Esophagus muscularis mucosa (tissue), 4 donors: ENCODE data around the gene ZNF775. TPM values are rescaled to one million over a fixed set of nuclear protein-coding genes. Genes with fewer than 3 reads are reported as not detected.

Source experiments
- DNase-seq: peaks from one replicate; pipeline ENCODE4 v3.0.0-alpha.2; 2017; ENCODE audit errors: extremely low spot score
- H3K27ac ChIP-seq, 4 donors: fragments of 200-600 bp; sonication (generic); replicated peaks in 1 of 4; 1 replicate in 3 of 4; 2 replicates in 1 of 4; pipeline ENCODE4 v1.5.1; 2016 to 2019; ENCODE audit warnings: mild to moderate bottlenecking in 1 of 4
- H3K27me3 ChIP-seq, 4 donors: fragments of 200-600 bp; sonication (generic); one replicate each; pipeline versions ENCODE4 v1.5.1 to v1.6.0; 2016 to 2019
- H3K36me3 ChIP-seq, 4 donors: fragments of 200-600 bp; sonication (generic); one replicate each; pipeline ENCODE4 v1.5.1; 2016 to 2019
- H3K4me1 ChIP-seq, 4 donors: fragments of 200-600 bp; sonication (generic); one replicate each; pipeline ENCODE4 v1.5.1; 2016 to 2019
- H3K4me3 ChIP-seq, 4 donors: fragments of 200-600 bp; sonication (generic); 1 replicate in 2 of 4; 2 replicates in 2 of 4; pipeline ENCODE4 v1.5.1; 2016 to 2019; ENCODE audit warnings: mild to moderate bottlenecking in 4 of 4, moderate library complexity in 1 of 4
- H3K9me3 ChIP-seq, 4 donors: fragments of 200-600 bp; sonication (generic); 1 replicate in 3 of 4; 2 replicates in 1 of 4; pipeline ENCODE4 v1.5.1; 2016 to 2019
- EP300 ChIP-seq: sonication (generic); formaldehyde crosslinking; IDR thresholded peaks from one replicate; pipeline ENCODE4 v1.6.1; 2017; ENCODE audit warnings: antibody characterized with exemption
- POLR2A ChIP-seq: fragments of 450-650 bp; IDR thresholded peaks from one replicate; pipeline ENCODE4 v1.6.1; 2017; ENCODE audit warnings: antibody characterized with exemption, moderate library complexity, mild to moderate bottlenecking, low read depth
- POLR2AphosphoS5 ChIP-seq, 2 donors: sonication (generic); formaldehyde crosslinking; IDR thresholded peaks; one replicate each; pipeline ENCODE4 v1.6.1; 2017; ENCODE audit warnings: antibody characterized with exemption in 2 of 2
- WGBS: methylation state at CpG from one replicate; pipeline ENCODE4 v1.1.5; 2018; 5-methylcytosine and 5-hydroxymethylcytosine counted together
- intact Hi-C: fragments of 100-400 bp; cut with DNase I; formaldehyde crosslinking; loops from one replicate; pipeline ENCODE4 v1.15.1; 2023
- total RNA-seq, 4 donors: library from RNA; depleted of rRNA; stranded (reverse); fragments of >200 nt; gene quantifications; one replicate each; pipeline versions ENCODE4 v1.1.0 to v1.2.1, GENCODE V29; 2016
- TF ChIP-seq, protein P1 (sequence below), 3 experiments: fragments of 200-600 bp in 2 of 3; fragments of 450-650 bp in 1 of 3; sonication (generic) in 2 of 3; IDR thresholded peaks; one replicate each; pipeline ENCODE4 v1.5.1; 2017 to 2019; ENCODE audit warnings: antibody characterized with exemption in 3 of 3, mild to moderate bottlenecking in 2 of 3, moderate library complexity in 1 of 3

The ZNF775 gene
- total RNA-seq, 4 donors from 2014 or later: 6.6 to 19.8 (median 15.0) TPM

DNA sequence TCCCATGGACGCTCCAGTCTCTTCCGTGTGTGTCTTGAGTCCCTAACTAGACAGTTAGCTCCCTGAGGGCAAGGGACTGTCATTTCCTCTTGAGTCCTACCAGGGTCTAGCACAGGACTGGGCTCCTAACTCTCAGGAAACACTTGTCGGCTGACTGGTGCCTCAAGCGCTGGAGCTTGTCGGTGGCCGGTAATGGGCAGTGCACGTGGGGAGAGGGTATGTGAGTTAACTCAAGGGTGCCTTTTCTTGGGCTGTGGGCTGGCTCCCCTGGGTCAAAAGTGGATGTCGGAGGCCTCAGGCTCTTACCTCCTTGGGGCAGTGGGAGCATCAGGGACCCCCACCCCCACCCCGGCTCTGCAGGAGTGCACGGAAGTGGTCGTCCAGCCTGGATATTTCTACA is 32.9 kb downstream of the ZNF775 start:
- H3K4me1 ChIP-seq: peaks cover 0 to 13% (median 5%) of the 10 kb centered on the region in 4 donors
- no peak overlapping the region for H3K4me3 ChIP-seq
- H3K36me3 ChIP-seq: peaks cover 0 to 38% (median 15%) of the 10 kb centered on the region in 4 donors
- intact Hi-C loops: no loop called here
- TF ChIP-seq POLR2AphosphoS5 (IDR thresholded peaks at IDR 0.05): no peak
- no peak for TF ChIP-seq EP300
- TF ChIP-seq POLR2A: no peak
- TF ChIP-seq, protein P1, sequence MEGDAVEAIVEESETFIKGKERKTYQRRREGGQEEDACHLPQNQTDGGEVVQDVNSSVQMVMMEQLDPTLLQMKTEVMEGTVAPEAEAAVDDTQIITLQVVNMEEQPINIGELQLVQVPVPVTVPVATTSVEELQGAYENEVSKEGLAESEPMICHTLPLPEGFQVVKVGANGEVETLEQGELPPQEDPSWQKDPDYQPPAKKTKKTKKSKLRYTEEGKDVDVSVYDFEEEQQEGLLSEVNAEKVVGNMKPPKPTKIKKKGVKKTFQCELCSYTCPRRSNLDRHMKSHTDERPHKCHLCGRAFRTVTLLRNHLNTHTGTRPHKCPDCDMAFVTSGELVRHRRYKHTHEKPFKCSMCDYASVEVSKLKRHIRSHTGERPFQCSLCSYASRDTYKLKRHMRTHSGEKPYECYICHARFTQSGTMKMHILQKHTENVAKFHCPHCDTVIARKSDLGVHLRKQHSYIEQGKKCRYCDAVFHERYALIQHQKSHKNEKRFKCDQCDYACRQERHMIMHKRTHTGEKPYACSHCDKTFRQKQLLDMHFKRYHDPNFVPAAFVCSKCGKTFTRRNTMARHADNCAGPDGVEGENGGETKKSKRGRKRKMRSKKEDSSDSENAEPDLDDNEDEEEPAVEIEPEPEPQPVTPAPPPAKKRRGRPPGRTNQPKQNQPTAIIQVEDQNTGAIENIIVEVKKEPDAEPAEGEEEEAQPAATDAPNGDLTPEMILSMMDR (IDR thresholded peaks at IDR 0.05): no peak
- DNase-seq: no peak
- no peak overlapping the region for H3K27ac ChIP-seq
- 93% methylated on average over 7 of the region's 11 CpGs for WGBS
- H3K27me3 ChIP-seq: no peaks in the 10 kb centered on the region
- no peaks in the 10 kb centered on the region for H3K9me3 ChIP-seq

DNA sequence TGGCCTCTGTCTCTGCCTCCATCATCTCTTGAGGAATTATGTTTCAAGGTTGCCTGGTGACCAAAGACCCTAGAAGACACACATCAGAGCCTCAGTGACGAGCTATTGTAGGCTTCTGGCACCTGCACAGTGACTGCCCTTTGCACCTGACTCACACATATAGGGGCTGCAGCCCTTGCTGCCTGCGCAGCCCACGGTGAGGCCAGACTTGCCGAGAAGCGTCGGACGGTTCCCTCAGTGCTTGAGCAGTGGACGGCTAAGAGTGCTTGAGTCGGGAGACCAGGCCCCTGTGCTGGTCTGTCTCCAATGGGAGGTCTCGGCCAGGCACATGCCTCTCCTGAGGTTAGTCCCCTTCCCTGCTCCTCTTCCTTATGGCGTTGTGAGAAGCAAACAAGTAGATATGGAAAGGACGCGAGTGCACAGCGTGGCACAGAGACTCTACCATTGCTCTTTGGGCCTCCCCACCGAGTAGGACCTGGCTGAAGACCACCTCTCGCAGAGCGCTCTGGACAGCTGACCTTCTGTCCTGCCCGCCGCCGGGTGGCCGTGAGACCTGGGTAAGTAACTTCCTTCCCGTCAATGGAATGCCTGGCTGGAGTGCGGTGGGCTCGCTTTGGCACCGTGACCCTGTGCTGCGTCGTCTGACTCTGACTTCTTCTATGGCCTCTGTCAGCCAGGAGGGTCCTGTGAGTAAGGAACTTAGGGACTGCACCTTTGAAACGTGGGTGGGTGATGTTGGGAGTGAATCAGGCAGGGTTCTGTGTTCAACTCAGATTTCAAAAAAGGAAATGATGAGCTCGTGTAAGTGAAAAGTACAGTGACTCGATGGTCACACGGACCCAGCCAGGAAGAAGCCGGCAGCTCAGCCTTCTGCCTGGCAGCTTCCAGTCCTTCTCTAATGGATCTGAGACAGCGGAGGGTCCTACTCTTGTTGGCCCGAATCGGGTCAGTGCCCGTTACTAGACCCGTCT is 33.7 kb downstream of the ZNF775 start:
- H3K27me3 ChIP-seq: no peaks in the 10 kb centered on the region
- H3K36me3 ChIP-seq: peaks cover 0 to 35% (median 13%) of the 10 kb centered on the region in 4 donors
- TF ChIP-seq POLR2A (no peak), EP300 (no peak), POLR2AphosphoS5 (IDR thresholded peaks at IDR 0.05) (no peak)
- TF ChIP-seq, protein P1 (IDR thresholded peaks at IDR 0.05): no peak
- intact Hi-C loops: no loop called here
- H3K9me3 ChIP-seq: no peaks in the 10 kb centered on the region
- no peak overlapping the region for H3K27ac ChIP-seq
- WGBS: 89% methylated on average over 35 of the region's 37 CpGs
- no peak for DNase-seq
- H3K4me1 ChIP-seq: peaks cover 0 to 5% (median 0%) of the 10 kb centered on the region in 4 donors
- no peak overlapping the region for H3K4me3 ChIP-seq

DNA sequence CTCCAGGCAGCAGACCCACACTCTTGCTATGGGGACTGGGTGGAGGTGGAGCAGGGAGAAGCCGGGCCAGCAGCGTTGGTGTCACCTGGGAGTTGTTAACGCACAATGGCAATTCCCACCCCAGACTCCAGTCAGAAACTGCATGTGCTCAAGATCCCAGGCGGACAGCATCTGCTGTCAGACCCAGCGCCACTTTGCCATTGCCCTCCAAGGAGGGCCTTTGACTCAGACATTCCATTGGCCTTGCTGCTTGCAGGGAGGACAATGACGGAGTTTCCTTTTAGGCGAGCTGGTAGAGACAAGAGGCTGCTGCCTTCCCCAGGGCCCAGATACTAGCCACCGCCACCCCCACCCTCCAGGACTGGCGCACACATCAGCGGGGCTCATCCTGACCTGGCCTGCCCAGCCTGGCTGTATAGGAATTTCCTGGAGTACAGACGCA is 34.5 kb downstream of the ZNF775 start:
- intact Hi-C loops: no loop called here
- no peaks in the 10 kb centered on the region for H3K9me3 ChIP-seq
- no peak for DNase-seq
- H3K27ac ChIP-seq: no peak overlapping the region
- TF ChIP-seq, protein P1 (IDR thresholded peaks at IDR 0.05): no peak
- no peak for TF ChIP-seq POLR2AphosphoS5 (IDR thresholded peaks at IDR 0.05)
- no peak for TF ChIP-seq EP300
- TF ChIP-seq POLR2A: no peak
- H3K36me3 ChIP-seq: peaks cover 0 to 27% (median 8%) of the 10 kb centered on the region in 4 donors
- H3K27me3 ChIP-seq: no peaks in the 10 kb centered on the region
- WGBS: 85% methylated on average over 3 of the region's 11 CpGs
- H3K4me3 ChIP-seq: no peak overlapping the region
- H3K4me1 ChIP-seq: no peaks in the 10 kb centered on the region

DNA sequence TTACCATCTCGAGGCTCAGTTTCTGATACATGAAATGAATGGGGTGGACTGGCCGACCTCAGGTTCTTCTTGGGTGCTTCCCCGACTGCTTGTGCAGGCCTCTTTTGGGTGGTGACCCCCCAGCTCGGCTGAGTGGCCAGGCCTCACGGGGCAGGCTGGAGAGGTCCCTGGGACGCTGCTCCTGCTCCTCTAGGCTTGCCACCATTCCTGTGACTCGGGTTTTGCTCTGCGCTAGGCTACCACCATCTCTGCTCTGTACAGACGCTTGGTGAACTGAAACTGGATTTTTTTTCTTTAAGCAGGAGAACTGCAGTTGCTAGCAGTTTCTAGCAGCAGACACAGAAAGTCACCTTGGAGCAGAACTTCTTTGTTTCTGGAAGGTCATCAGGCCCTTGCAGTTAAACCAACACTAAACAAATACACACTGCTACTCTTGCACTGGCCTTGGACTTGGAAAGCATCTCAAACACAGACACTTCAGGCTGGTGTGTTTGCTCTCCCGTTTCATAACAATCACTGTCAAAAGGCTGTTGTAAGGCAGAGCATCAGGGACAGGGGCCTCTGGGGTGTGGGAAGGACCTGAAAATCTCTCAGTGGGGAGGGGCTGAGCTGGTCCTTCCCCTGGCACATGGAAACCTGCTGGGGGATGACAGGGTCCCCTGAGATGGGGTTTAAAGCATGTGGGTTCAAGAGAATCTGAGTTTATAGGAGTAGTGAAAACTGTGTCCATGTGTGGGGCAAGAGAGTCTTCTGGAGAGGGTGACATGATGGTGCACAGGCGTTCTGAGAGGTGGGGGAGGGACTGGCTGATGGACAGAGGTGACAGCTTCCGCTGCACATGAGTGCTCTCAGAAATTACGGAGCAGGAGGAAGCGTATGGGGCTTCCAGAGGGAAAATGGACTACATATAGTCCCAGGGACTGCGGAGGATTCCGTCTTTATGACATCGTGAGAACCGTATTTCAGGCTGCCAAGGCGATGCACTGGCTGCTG is 36.3 kb downstream of the ZNF775 start:
- Histone ChIP-seq H3K36me3 (peaks cover 0 to 15% (median 5%) of the 10 kb centered on the region in 4 donors), H3K4me1 (no peaks in the 10 kb centered on the region), H3K4me3 (no peak overlapping the region), H3K27ac (no peak overlapping the region), H3K27me3 (no peaks in the 10 kb centered on the region), H3K9me3 (no peaks in the 10 kb centered on the region)
- TF ChIP-seq EP300 (no peak), POLR2A (no peak), POLR2AphosphoS5 (IDR thresholded peaks at IDR 0.05) (no peak)
- TF ChIP-seq, protein P1 (IDR thresholded peaks at IDR 0.05): no peak
- no peak for DNase-seq
- intact Hi-C loops: no loop called here
- WGBS: 96% methylated on average over 17 of the region's 19 CpGs
